HG03460 (cell line): ENCODE data around the gene FKBP14.
A peak's percentile ranks its signal among the peaks of the same experiment; 100 is the strongest.
"Not testable (repeated sequence)": the region's sequence is repeated elsewhere in the genome, so short reads cannot be mapped to it uniquely, and the experiment has no call there.

Source experiments
- ATAC-seq: cut with Tn5 transposase; IDR thresholded peaks from one replicate; pipeline ENCODE4 v1.9.1; 2021; ENCODE audit not compliant: unreplicated experiment

FKBP14 gene

GRCh38 chr7:30026229-30027064 lies at the start of gene FKBP14:
Gene FKBP14 (minus strand): TSS chr7:30026702. CDS start chr7:30026508, 194 bp downstream.
- ATAC-seq: peak; percentile 72

DNA sequence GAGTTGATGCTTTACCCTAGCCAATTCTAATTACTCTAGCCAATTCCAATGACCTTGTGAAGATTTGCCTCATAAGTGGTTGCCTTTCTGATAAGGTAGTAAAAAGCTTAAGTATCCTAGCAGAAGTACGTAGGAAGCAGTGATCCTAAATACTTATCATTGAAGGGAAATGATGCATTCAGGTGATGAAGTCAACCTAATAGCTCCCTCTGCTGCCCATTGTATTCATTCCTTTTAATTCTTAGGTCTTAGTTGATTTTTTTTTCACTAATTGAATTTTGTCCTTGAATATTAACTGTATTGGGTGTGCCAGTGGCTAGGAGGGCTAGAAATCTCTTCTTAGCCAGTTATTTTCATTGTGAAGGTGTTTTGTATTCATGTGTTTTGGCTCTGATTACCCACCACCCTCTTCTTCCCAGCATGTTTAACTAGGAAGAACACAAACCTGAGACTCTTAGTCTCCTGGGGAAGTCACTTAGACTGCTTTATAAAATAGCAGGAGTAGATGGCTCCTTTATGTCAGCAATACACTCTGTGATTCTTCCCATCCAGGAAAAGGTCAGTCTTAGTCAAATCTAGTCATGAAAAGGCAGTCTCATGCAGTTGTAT lies 48.0 kb upstream of the FKBP14 start:
- ATAC-seq: no peak

DNA sequence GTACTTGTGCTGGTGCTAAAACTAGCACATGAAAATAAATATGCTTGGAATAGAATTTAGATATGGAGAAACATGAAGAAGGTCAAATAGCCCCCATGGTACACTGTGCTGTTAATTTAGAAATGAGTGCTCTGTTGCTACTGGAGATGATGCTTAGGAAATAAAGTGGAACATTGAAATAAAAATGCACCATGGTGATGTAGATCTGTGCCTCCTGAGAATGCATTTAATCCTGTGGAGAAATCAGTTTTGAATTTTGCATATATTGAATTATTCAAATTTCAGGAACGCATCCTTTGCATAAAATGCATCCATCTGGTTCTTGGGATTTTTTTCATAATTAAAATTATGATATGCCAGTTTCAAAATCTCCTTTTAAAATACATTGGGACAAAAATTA lies 46.2 kb upstream of the FKBP14 start:
- no peak for ATAC-seq

GRCh38 chr7:30070052-30070451 lies 43.5 kb upstream of the FKBP14 start:
- ATAC-seq: no peak

GRCh38 chr7:30069096-30069867 lies 42.8 kb upstream of the FKBP14 start:
- no peak for ATAC-seq

- ATAC-seq: no peak
These were observed 41.6 kb upstream of the FKBP14 start for GRCh38 chr7:30068117-30068516.

- no peak for ATAC-seq
These were observed 40.2 kb upstream of the FKBP14 start for GRCh38 chr7:30066687-30067086.

- no peak for ATAC-seq
These were observed 39.2 kb upstream of the FKBP14 start for GRCh38 chr7:30065746-30066145.

GRCh38 chr7:30062587-30062986 lies 36.1 kb upstream of the FKBP14 start:
- ATAC-seq: peak; percentile 61

- not testable (repeated sequence) for ATAC-seq
These were observed 35.3 kb upstream of the FKBP14 start for GRCh38 chr7:30061786-30062185.

DNA sequence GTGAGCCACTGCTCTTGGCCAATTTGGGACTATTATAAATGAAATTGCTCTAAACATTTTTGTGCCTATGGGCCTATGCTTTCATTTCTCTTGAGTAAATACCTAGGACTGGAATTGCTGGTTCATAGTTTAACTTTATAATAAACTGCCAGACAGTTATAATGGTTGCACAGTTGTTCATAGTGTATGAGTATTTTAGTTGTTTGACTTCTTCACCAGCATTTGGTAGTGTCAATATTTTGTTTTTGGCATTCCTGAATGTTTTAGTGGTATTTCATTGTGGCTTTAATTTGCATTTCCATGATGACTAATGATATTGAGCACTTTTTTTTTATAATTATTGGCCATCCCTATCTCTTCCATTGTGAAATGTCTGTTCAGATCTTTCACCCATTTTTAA lies 31.2 kb upstream of the FKBP14 start:
- no peak for ATAC-seq

GRCh38 chr7:30053068-30053467 lies 26.6 kb upstream of the FKBP14 start:
- ATAC-seq: no peak

DNA sequence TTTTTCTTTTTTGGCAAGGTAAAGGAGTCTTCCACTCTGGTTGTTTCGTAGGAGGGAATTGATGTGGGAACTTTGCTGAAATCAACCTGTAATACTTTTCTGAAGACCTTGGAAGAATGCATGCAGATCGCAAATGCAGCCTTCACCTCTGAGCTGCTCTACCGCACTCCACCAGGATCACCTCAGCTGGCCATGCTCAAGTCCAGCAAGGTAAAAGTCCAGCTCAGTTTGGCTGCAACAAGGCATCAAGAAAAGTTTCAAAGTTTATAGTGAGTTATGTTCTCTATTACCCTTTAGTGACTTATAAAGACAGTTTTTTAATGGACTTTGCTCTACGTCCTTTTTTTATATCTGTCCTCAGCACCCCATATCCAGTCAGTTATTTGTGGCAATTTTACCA lies 22.7 kb upstream of the FKBP14 start:
- no peak for ATAC-seq

- no peak for ATAC-seq
These were observed 22.1 kb upstream of the FKBP14 start for GRCh38 chr7:30048582-30048981.

DNA sequence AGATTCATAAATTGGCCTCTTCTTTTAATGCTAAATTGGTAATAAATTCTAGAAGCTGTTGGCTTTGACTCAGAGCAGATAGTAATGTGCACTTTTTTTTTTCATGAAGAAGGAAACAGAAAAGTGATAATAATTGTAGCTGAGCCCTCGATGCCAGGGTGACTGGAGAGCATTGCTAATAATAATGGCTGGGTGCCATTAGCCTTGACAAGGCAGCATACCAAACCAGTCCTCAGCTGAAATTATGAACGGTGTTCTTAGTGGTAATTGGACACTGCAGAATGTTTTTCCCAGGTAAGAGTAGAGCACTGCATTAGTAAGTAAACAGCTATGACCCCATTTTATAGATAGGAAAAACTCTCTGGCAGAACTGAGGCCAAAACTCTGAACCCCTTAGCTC lies 20.6 kb upstream of the FKBP14 start:
- no peak for ATAC-seq

DNA sequence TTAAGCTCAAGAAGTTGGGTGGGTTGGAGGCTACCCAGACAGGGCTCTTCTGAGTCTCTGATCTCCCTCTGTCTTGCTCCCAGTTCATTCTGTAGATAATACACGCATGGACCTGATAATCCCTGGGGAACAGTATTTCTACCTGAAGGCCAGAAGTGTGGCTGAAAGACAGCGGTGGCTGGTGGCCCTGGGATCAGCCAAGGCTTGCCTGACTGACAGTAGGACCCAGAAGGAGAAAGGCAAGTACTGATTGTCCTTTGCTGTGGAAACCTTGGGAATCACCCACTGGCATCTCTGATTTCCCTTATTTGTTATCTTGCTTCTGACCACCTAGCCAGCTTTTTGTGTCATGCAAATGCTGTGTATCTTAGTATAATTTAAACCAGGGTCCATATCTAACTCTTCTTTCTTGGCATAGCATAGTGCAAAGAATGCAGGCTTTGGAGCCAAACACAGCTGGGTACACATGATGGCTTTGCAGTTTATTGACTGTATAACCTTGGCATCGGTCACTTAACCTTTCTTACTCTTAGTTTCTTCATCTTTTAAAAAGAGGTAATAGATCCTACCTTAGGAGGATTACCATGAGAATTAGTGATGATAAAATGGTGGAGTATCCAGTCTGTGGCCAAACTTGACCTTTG lies 19.7 kb upstream of the FKBP14 start:
- ATAC-seq: no peak

DNA sequence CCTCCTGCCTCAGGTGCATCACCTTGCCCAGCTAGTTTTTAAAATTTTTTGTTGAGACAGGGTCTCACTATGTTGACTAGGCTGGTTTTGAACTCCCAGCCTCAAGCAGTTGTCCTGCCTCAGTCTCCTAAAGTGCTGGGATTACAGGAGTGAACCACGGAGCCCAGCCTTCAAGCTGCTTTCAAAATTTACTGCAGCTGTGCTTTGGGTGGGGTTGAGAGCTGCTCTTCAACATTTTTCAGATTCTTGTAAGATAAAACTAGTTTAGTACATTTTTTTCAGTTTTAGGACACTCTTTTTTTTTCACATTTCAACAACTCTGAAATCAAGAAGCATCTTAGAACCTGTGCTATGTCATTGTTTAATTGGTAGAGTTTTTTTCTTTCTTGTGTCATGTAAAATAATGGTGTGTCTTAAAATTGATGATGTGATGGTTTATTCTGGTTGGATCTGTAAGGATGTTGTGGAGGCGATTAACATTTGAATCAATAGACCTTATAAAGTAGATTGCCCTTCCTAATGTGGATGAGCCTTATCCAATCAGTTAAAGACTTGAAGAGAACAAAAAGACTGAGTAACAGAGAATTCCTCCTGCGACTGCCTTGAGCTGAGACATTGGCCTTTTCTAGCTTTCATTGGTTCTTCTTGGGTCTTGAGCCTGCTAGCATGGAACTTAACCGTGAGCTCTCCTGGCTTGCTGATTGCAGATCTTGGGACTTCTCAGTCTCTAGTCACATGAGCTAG lies 15.2 kb upstream of the FKBP14 start:
- no peak for ATAC-seq

DNA sequence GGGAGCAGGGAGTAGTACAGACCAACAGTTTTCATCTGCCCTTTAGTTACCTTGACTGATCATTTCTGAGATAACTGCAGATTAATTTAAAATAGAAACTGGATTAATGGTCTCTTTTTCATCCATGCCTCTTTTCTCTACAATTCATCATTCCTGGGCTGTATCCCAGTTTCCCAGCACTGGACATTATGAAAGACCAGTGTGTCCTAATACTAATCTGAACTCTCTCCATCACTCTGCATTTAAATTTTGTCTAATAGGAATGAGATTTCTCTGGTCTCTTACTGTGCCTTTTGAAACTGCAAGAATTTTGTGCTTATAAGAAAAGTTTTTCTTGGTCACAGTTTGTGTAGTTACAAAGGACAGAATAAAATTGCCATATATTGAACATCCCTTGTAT lies 14.4 kb upstream of the FKBP14 start:
- no peak for ATAC-seq

DNA sequence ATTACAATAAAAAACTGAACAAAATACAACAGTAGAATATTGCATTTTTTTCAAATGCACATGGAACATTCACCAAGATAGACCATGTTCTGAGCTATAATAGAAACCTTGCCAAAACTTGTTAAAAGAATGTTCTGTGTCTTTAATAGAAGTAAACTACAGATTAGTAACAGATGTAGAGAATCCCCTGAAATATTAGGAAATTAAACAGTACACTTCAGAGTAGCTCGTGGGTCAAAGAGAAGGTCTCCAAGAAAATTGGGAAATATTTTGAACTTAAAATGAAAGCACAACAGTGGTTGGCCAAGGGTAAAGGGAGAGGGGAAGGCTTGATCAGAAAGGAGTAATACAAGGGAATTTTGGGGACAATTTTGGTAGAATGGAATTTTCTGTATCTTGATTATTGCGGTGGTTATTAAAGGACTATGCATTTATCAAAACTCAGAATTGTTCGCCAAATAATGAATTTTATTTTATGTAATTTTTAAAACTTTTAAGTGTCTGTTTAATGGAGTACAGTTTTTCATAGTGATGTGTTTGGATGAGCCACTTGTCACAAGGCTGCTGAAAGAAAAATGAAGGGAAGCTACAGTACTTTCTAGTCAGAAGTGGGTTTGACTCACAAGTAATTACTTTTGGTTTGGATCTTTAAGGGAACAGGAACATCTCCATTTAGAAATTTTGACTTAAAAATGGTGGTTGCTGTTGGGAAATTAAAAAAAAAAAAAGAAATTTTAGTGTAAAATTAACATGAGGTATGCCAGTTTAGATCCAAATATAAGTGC lies 11.9 kb upstream of the FKBP14 start:
- no peak for ATAC-seq

- ATAC-seq: no peak
These were observed 9.7 kb upstream of the FKBP14 start for GRCh38 chr7:30036220-30036619.
